Heart left ventricle (tissue), 13 donors: ENCODE measurements around the gene BICD1.

ENCODE experiments used
- POLR2A ChIP-seq, 2 donors: fragments of 450-650 bp; IDR thresholded peaks; one replicate each; pipeline ENCODE4 v1.6.1; 2017; ENCODE audit warnings: antibody characterized with exemption in 2 of 2, mild to moderate bottlenecking in 2 of 2, moderate library complexity in 2 of 2
- TF ChIP-seq, protein P1 (sequence below), 12 donors: fragments of 200-600 bp; sonication (generic) in 4 of 12; IDR thresholded peaks; one replicate each; pipeline versions ENCODE4 v1.5.0 to v1.8.0; 2018 to 2022; ENCODE audit warnings: antibody characterized with exemption in 12 of 12, mild to moderate bottlenecking in 5 of 12
- donor health status: ischemic (EF 13 %, LVEDD 7.1; RV severe dilation, severe dysfunction).
- donor health status: DM: no; HTN: yes; CAD: no.
- donor health status: DM: no; HTN: no; CAD: no.
- donor health status: ischemic (EF 25% LVEDD 6.9; RV normal size, moderate dysfunction).
- donor health status: ischemic (EF 25% LVEDD 5.7; RV mildly dilated, moderate dysfunction).
- donor health status: ischemic (EF 35%, LVEDD 5.7; RV mildly dilated, moderate dysfunction).
- donor health status: nonischemic (EF 11% LVEDD 7.7; RV severe dilation, severe dysfunction).
- donor health status: DM: yes; HTN: yes; CAD: no.
- donor health status: PGD.
- donor health status: ischemic (EF 29% LVEDD 5.4; RV normal size, mild dysfunction).
- donor health status: nonischemic (EF 23%, LVEDD 6.1; RV moderate dilation, normal function).

DNA sequence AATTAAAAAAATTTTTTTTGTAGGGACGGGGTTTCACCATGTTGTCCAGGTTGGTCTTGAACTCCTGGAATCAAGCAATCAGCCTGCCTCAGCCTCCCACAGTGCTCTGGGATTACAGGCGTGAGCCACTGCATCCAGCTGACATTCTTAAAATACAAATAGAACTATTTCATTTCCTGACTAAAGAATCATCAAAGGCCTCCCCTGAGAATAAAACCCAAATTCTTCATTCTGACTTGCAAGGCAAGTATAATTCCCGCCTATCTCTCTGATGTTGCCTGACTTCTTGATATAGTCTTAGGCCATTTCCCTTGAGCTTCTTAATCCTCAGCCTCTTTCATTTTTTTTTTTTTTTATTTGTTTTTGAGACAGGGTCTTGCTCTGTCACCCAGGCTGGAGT lies 4.4 kb upstream of the BICD1 start:
- TF ChIP-seq, protein P1, sequence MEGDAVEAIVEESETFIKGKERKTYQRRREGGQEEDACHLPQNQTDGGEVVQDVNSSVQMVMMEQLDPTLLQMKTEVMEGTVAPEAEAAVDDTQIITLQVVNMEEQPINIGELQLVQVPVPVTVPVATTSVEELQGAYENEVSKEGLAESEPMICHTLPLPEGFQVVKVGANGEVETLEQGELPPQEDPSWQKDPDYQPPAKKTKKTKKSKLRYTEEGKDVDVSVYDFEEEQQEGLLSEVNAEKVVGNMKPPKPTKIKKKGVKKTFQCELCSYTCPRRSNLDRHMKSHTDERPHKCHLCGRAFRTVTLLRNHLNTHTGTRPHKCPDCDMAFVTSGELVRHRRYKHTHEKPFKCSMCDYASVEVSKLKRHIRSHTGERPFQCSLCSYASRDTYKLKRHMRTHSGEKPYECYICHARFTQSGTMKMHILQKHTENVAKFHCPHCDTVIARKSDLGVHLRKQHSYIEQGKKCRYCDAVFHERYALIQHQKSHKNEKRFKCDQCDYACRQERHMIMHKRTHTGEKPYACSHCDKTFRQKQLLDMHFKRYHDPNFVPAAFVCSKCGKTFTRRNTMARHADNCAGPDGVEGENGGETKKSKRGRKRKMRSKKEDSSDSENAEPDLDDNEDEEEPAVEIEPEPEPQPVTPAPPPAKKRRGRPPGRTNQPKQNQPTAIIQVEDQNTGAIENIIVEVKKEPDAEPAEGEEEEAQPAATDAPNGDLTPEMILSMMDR (IDR thresholded peaks at IDR 0.05): no peak
- TF ChIP-seq POLR2A (IDR thresholded peaks at IDR 0.05): no peak
